K562 treated with DMSO at 1 percent for 48 hours (cell line): Measurements from ENCODE around the gene RBMS2. TPM values are rescaled to one million over a fixed set of nuclear protein-coding genes. Genes with fewer than 3 reads are reported as not detected.

Experiments
- total RNA-seq: library from RNA; unstranded; fragments of 300-600 nt; gene quantifications from 2 replicates; pipeline ENCODE4 v1.2.3, GENCODE V29; 2022; ENCODE audit warnings: low replicate concordance; ENCODE audit errors: extremely low read depth

Gene RBMS2, protein sequence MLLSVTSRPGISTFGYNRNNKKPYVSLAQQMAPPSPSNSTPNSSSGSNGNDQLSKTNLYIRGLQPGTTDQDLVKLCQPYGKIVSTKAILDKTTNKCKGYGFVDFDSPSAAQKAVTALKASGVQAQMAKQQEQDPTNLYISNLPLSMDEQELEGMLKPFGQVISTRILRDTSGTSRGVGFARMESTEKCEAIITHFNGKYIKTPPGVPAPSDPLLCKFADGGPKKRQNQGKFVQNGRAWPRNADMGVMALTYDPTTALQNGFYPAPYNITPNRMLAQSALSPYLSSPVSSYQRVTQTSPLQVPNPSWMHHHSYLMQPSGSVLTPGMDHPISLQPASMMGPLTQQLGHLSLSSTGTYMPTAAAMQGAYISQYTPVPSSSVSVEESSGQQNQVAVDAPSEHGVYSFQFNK
- total RNA-seq = not detected in 2 replicates

DNA sequence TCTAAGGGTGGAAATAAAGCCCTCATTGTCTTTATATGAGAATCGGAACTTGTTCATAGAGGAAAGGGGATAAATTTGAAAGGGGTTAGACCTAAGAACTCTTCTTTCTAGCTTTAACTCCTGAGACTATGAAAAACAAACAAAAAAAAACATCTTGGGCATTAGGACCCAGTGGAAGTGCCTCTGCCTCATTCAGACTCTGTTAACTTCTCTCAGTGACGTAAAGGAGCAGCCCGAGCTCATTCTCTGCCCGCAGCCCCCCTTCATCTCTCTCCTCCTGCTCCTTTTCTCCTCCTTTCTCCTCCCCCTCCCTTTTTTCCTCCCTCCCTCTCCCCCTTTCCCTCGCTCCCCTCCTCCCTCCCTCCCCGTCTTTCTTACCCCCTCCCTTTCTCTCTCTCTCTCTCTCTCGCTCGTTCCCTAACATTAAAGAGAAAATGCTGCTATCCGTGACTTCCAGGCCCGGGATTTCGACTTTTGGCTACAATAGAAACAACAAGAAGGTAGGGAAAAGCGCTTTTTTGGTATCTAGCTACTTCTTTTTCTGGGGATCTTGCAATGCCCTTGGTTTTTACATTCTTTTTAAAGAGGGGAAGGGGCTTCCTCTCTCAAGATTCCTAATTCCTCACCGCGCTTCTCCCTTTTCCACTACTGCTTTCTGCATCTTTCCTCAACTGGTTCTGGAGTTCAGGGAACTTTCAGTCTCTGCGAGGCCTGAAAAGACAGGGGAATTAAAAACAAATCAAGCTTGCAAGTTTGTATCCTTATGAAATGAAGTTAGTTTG lies at the start of gene RBMS2:
Gene RBMS2, plus strand, starts transcription at position 231 of the 782 bp plus-strand sequence. Its CDS starts 204 bp downstream, at position 435.

DNA sequence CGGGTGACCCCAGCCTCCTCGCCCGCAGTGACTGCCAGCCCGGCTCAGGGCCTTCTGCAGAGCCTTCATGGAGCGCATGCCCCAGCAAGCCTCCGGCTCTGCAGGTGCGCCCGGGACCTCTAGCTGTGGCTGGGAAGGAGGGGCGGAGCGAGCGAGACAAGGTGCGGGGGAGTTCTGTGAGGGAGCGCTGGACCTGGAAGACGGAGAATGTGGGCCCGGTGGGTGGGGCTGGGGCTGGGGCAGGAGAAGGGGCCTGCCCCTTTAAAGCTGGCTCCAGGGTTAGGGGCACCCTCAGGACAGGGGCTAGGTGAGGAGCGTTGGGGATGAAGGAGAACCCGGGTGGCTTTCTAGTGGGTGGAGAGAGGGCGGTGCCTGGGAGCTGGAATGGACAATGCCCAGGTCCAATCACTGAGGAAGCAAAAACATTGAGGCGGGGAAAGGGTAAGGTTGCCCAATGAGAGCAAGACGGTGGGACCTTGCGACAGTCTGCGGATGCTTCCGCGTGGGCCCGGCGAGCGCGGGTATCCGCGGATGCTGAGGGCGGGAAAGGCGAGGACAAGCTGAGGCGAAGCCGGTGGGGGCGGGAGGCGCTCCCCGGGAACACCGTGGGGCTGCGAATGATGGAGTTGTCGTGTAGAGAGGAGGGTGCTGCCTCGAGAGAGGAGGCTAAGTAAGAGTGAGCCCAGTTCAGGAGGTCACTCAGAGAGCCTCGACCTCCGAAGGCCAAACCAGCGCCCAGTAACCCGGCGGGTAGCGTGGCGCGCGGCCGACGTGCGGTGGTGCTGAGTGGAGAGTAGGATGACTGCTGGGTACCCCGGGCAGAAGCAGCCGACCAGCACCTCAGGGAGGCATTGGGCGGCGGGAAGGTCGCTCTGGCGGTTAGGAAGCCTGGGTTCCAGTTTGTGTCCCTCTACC lies 33.3 kb upstream of the RBMS2 start, which contains the start of gene GLS2:
Gene GLS2, minus strand, starts transcription at position 121 of the 915 bp plus-strand sequence. Its CDS starts 43 bp downstream, at position 78.

DNA sequence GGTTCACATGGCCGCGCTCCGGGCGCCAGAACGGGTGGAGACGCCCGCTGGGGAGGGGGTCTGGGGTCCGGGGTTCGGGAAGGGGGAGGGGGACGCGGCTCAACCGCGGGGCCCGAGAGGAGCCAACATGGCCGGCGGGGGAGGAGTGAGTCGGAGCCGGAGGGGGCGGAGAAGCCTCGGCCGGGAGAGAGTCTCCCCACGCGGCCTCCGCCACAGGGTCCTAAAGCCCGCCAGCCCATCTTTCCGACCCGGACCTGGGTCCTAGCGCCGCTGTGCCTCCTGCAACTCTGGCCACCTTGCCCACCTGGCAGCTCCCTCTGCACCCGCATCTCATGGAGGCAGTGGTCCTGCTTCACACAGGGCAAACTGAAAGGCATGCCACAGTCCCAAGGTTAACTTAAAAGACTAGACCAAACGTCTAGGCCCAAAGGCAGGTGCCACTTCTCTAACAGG lies 108.6 kb downstream of the RBMS2 start, which contains the start of gene BAZ2A:
Gene BAZ2A, minus strand, starts transcription at position 147 of the 453 bp plus-strand sequence. CDS start 12,796 bp downstream, outside the sequence.

Other genes with a start within 250 kb of the RBMS2 start
- gene CS, start 221.5 kb upstream of the RBMS2 start, total RNA-seq = 326 TPM in 1 of 2 replicates, not detected in the other
- not detected in 2 replicates for gene CNPY2, start 205.8 kb upstream of the RBMS2 start, total RNA-seq
- gene PAN2, start 187.8 kb upstream of the RBMS2 start, total RNA-seq = not detected in 2 replicates
- not detected in 2 replicates for gene IL23A, start 182.9 kb upstream of the RBMS2 start, total RNA-seq
- not detected in 2 replicates for gene STAT2, start 161.7 kb upstream of the RBMS2 start, total RNA-seq
- not detected in 2 replicates for gene APOF, start 159.0 kb upstream of the RBMS2 start, total RNA-seq
- gene TIMELESS, start 72.4 kb upstream of the RBMS2 start, total RNA-seq = not detected in 2 replicates
- gene MIP, start 67.2 kb upstream of the RBMS2 start, total RNA-seq = not detected in 2 replicates
- gene SPRYD4, start 53.2 kb upstream of the RBMS2 start, total RNA-seq = not detected in 2 replicates
- gene GLS2, start 33.7 kb upstream of the RBMS2 start, total RNA-seq = not detected in 2 replicates
- not detected in 2 replicates for gene BAZ2A, start 108.5 kb downstream of the RBMS2 start, total RNA-seq
- gene ATP5F1B, start 124.2 kb downstream of the RBMS2 start, total RNA-seq = 1,380 TPM in 1 of 2 replicates, not detected in the other
- gene PTGES3, start 166.5 kb downstream of the RBMS2 start, total RNA-seq = not detected in 2 replicates
- 1,547 TPM in 1 of 2 replicates, not detected in the other for gene NACA, start 203.5 kb downstream of the RBMS2 start, total RNA-seq
- not detected in 2 replicates for gene PRIM1, start 230.5 kb downstream of the RBMS2 start, total RNA-seq
- not detected in 2 replicates for gene HSD17B6, start 241.5 kb downstream of the RBMS2 start, total RNA-seq